CD14-positive monocyte (primary cell): Measurements from ENCODE around the gene KSR2. TPM values are rescaled to one million over a fixed set of nuclear protein-coding genes. Genes with fewer than 3 reads are reported as not detected.

ENCODE experiments used
- DNase-seq, 3 donors: peaks; one replicate each; pipeline ENCODE4 v3.0.0-alpha.2; 2011 to 2022
- H2AFZ ChIP-seq: 2 replicates; pipeline ENCODE4 v1.6.0; 2012; ENCODE audit warnings: mild to moderate bottlenecking, low read depth, low read length, inconsistent platforms; ENCODE audit not compliant: insufficient read depth, poor library complexity, severe bottlenecking
- H3K27ac ChIP-seq, 2 donors: 1 replicate in 1 of 2; 2 replicates in 1 of 2; pipeline ENCODE4 v1.5.1; 2012 to 2013; ENCODE audit warnings: low read length in 2 of 2, control low read depth in 1 of 2, inconsistent platforms in 1 of 2, low read depth in 1 of 2, mild to moderate bottlenecking in 1 of 2
- H3K27me3 ChIP-seq, 2 donors: one replicate each; pipeline versions ENCODE4 v1.6.0 to v1.6.1; 2011 to 2013; ENCODE audit warnings: low read length in 2 of 2; ENCODE audit not compliant: control insufficient read depth in 2 of 2, insufficient read depth in 2 of 2
- H3K36me3 ChIP-seq, 2 donors: replicated peaks in 1 of 2; 1 replicate in 1 of 2; 2 replicates in 1 of 2; pipeline versions ENCODE4 v1.5.1 to v1.6.1; 2012 to 2013; ENCODE audit warnings: low read length in 2 of 2, control low read depth in 1 of 2, inconsistent platforms in 1 of 2, mild to moderate bottlenecking in 1 of 2; ENCODE audit not compliant: insufficient read depth in 2 of 2, control insufficient read depth in 1 of 2
- H3K4me1 ChIP-seq, 2 donors: 1 replicate in 1 of 2; 2 replicates in 1 of 2; pipeline versions ENCODE4 v1.5.1 to v1.6.1; 2012 to 2013; ENCODE audit warnings: low read length in 2 of 2, control low read depth in 1 of 2, inconsistent platforms in 1 of 2, mild to moderate bottlenecking in 1 of 2, moderate library complexity in 1 of 2; ENCODE audit not compliant: insufficient read depth in 2 of 2, control insufficient read depth in 1 of 2
- H3K4me2 ChIP-seq: replicated peaks from 2 replicates; pipeline ENCODE3; 2012; ENCODE audit warnings: low read length, moderate library complexity, mild to moderate bottlenecking; ENCODE audit not compliant: poor library complexity, severe bottlenecking; ENCODE audit errors: extremely low read depth
- H3K4me3 ChIP-seq, 3 experiments: fragments of 200-600 bp in 1 of 3; sonication (generic) in 1 of 3; replicated peaks in 1 of 3; 1 replicate in 2 of 3; 2 replicates in 1 of 3; pipeline ENCODE4 v1.5.1; 2011 to 2013; ENCODE audit warnings: low read length in 3 of 3, mild to moderate bottlenecking in 3 of 3, control low read depth in 2 of 3, low read depth in 2 of 3, inconsistent platforms in 1 of 3, moderate library complexity in 1 of 3
- H3K79me2 ChIP-seq: 2 replicates; pipeline ENCODE4 v1.6.0; 2012; ENCODE audit warnings: mild to moderate bottlenecking, control low read depth, inconsistent platforms, low read length, moderate library complexity; ENCODE audit not compliant: insufficient read depth
- H3K9ac ChIP-seq: 2 replicates; pipeline ENCODE4 v1.6.0; 2017; ENCODE audit warnings: low read length, mild to moderate bottlenecking; ENCODE audit not compliant: insufficient read depth, poor library complexity, severe bottlenecking
- H3K9me3 ChIP-seq, 2 donors: replicated peaks in 1 of 2; 1 replicate in 1 of 2; 2 replicates in 1 of 2; pipeline versions ENCODE4 v1.5.1 to v1.6.1; 2012 to 2013; ENCODE audit warnings: low read length in 2 of 2, control low read depth in 1 of 2; ENCODE audit not compliant: control insufficient read depth in 1 of 2, insufficient read depth in 1 of 2
- H4K20me1 ChIP-seq: 2 replicates; pipeline ENCODE4 v1.6.0; 2012; ENCODE audit warnings: mild to moderate bottlenecking, low read length, control low read depth, moderate library complexity; ENCODE audit not compliant: insufficient read depth
- H3K27ac Mint-ChIP-seq, 7 donors: one replicate each; pipeline ENCODE4 v1.8.0; 2020; ENCODE audit warnings: mild to moderate bottlenecking in 7 of 7, mixed read lengths in 7 of 7, moderate library complexity in 6 of 7, inconsistent platforms in 2 of 7
- H3K27me3 Mint-ChIP-seq, 3 donors: one replicate each; pipeline ENCODE4 v1.8.0; 2021 to 2022; ENCODE audit warnings: low read depth in 3 of 3, mild to moderate bottlenecking in 3 of 3, mixed read lengths in 3 of 3, moderate library complexity in 3 of 3, inconsistent platforms in 1 of 3
- H3K36me3 Mint-ChIP-seq, 2 donors: one replicate each; pipeline ENCODE4 v1.8.0; 2020; ENCODE audit warnings: mixed read lengths in 2 of 2, inconsistent platforms in 1 of 2, mild to moderate bottlenecking in 1 of 2
- H3K4me1 Mint-ChIP-seq: one replicate; pipeline ENCODE4 v1.8.0; 2020; ENCODE audit warnings: mild to moderate bottlenecking, mixed read lengths
- H3K4me3 Mint-ChIP-seq, 2 donors: one replicate each; pipeline ENCODE4 v1.8.0; 2020; ENCODE audit warnings: mild to moderate bottlenecking in 2 of 2, mixed read lengths in 2 of 2, moderate library complexity in 1 of 2
- H3K9me3 Mint-ChIP-seq, 7 donors: one replicate each; pipeline ENCODE4 v1.8.0; 2020 to 2022; ENCODE audit warnings: mixed read lengths in 7 of 7, mild to moderate bottlenecking in 6 of 7, moderate library complexity in 6 of 7, inconsistent platforms in 2 of 7
- WGBS: methylation state at CpG from one replicate; pipeline ENCODE4 v1.1.5; 2013; ENCODE audit warnings: missing lambda C conversion rate; ENCODE audit not compliant: insufficient coverage; 5-methylcytosine and 5-hydroxymethylcytosine counted together
- intact Hi-C, 2 donors: fragments of 100-400 bp; cut with micrococcal nuclease; formaldehyde crosslinking; loops; one replicate each; pipeline versions ENCODE4 v1.15.0 to v1.15.1; 2023
- polyA plus RNA-seq, 3 donors: library from polyadenylated mRNA; depleted of rRNA in 1 of 3; unstranded in 2 of 3; stranded (reverse) in 1 of 3; fragments of 300-500 nt in 2 of 3; fragments of >200 nt in 1 of 3; fragmentation: Illumina TruSeq in 2 of 3; gene quantifications; 1 replicate in 2 of 3; 2 replicates in 1 of 3; pipeline ENCODE4 v1.2.3, GENCODE V29; 2012 to 2021
- TF ChIP-seq, protein P1 (sequence below): fragments of 200-600 bp; IDR thresholded peaks from one replicate; pipeline ENCODE4 v1.8.0; 2022; ENCODE audit warnings: antibody characterized with exemption, mild to moderate bottlenecking

KSR2 gene
- polyA plus RNA-seq, 3 donors = not detected

DNA sequence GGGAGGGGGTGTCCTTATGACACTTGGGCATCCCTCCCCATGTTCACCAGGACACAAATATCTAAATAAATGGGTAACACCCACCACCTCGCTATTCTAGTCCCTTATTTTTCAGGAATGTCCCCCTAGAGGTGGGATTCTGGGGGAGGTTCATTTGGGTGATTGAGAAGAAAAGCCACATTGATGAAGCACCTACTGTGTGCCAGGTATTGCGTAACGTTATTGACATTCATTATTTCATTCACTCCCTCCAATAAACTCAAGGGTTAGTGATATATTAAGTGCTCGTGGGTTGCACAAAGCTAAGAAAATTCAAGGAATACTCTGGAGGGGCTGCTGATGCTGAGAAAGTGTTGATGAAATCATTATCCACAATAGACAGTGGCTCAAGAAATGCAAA lies 514.8 kb downstream of the KSR2 start:
- Mint-ChIP-seq H3K36me3 (no peaks in the 10 kb centered on the region), H3K27ac (no peak overlapping the region), H3K4me1 (no peaks in the 10 kb centered on the region), H3K9me3 (peaks cover 2 to 7% (median 6%) of the 10 kb centered on the region in 7 donors), H3K4me3 (no peak overlapping the region), H3K27me3 (peaks cover 5 to 8% (median 6%) of the 10 kb centered on the region in 3 donors)
- Histone ChIP-seq H3K4me1 (no peaks in the 10 kb centered on the region), H3K4me2 (no peak overlapping the region), H3K4me3 (no peak overlapping the region), H2AFZ (no peak overlapping the region), H3K27me3 (no peaks in the 10 kb centered on the region), H4K20me1 (no peaks in the 10 kb centered on the region), H3K36me3 (no peaks in the 10 kb centered on the region), H3K79me2 (no peaks in the 10 kb centered on the region), H3K9ac (no peak overlapping the region), H3K9me3 (no peaks in the 10 kb centered on the region), H3K27ac (no peak overlapping the region)
- no peak for DNase-seq
- TF ChIP-seq, protein P1, sequence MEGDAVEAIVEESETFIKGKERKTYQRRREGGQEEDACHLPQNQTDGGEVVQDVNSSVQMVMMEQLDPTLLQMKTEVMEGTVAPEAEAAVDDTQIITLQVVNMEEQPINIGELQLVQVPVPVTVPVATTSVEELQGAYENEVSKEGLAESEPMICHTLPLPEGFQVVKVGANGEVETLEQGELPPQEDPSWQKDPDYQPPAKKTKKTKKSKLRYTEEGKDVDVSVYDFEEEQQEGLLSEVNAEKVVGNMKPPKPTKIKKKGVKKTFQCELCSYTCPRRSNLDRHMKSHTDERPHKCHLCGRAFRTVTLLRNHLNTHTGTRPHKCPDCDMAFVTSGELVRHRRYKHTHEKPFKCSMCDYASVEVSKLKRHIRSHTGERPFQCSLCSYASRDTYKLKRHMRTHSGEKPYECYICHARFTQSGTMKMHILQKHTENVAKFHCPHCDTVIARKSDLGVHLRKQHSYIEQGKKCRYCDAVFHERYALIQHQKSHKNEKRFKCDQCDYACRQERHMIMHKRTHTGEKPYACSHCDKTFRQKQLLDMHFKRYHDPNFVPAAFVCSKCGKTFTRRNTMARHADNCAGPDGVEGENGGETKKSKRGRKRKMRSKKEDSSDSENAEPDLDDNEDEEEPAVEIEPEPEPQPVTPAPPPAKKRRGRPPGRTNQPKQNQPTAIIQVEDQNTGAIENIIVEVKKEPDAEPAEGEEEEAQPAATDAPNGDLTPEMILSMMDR = no peak
- WGBS = no CpG with 5 or more reads among the region's 4 CpGs
- intact Hi-C loops = no loop called here

DNA sequence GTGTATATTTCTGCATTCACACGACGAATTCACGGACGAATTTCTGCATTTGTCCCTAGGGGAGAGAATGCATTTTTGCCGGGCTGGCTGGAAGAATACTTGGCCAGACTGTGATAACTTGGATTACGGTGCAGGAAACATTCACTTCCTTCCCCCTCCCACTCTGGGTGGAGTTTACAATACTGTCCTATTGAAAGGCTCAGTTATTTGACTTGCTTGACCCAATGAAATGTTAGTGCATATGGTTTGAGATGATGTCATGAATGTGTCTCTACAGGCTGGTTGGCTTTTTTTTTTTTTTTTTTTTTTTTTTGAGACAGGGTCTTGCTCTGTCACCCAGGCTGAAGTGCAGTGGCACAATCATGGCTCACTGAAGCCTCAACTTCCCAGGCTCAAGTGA lies 516.7 kb downstream of the KSR2 start:
- Histone ChIP-seq H3K79me2 (no peaks in the 10 kb centered on the region), H3K9me3 (no peaks in the 10 kb centered on the region), H3K4me3 (no peak overlapping the region), H3K27ac (no peak overlapping the region), H2AFZ (no peak overlapping the region), H3K4me1 (no peaks in the 10 kb centered on the region), H3K9ac (no peak overlapping the region), H3K36me3 (no peaks in the 10 kb centered on the region), H3K4me2 (no peak overlapping the region), H4K20me1 (no peaks in the 10 kb centered on the region), H3K27me3 (no peaks in the 10 kb centered on the region)
- no peaks in the 10 kb centered on the region for H3K36me3 Mint-ChIP-seq
- DNase-seq = no peak
- TF ChIP-seq, protein P1 = no peak
- no peaks in the 10 kb centered on the region for H3K4me1 Mint-ChIP-seq
- intact Hi-C loops = no loop called here
- H3K4me3 Mint-ChIP-seq = no peak overlapping the region
- H3K9me3 Mint-ChIP-seq = peaks cover 2 to 8% (median 6%) of the 10 kb centered on the region in 7 donors
- peaks cover 2 to 8% (median 4%) of the 10 kb centered on the region in 3 donors for H3K27me3 Mint-ChIP-seq
- H3K27ac Mint-ChIP-seq = no peak overlapping the region
- no CpG with 5 or more reads among the region's 6 CpGs for WGBS
